Right kidney (tissue), 1 donor: ENCODE data around the gene JUNB.

Experiments
- DNase-seq: peaks from one replicate; pipeline ENCODE4 v3.0.0-alpha.2; 2016

The JUNB gene

GRCh38 chr19:12841094-12841493 lies 49.8 kb downstream of the JUNB start:
- DNase-seq, result peak; percentile 41

GRCh38 chr19:12842511-12842910 lies 51.2 kb downstream of the JUNB start:
- no peak for DNase-seq
